ENCODE results near the gene AGPS.
"Not testable (repeated sequence)": the region's sequence is repeated elsewhere in the genome, so short reads cannot be mapped to it uniquely, and the experiment has no call there.

The AGPS gene

DNA sequence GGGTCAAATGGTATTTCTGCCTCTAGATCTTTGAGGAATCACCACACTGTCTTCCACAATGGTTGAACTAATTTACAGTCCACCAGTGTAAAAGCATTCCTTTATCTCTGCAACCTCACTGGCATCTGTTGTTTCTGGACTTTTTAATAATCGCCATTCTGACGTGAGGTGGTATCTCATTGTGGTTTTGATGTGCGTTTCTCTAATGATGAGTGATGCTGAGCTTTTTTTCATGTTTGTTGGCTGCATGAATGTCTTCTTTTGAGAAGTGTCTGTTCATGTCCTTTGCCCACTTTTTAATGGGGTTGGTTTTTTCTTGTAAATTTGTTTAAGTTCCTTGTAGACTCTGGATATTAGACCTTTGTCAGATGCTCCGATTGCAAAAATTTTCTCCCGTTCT is 32.0 kb downstream of the AGPS start:
- not testable (repeated sequence) for DNase-seq

- no peak for DNase-seq
These were observed 34.7 kb downstream of the AGPS start for GRCh38 chr2:177427316-177427715.

- not testable (repeated sequence) for DNase-seq
These were observed 35.4 kb downstream of the AGPS start for GRCh38 chr2:177427936-177428335.

DNA sequence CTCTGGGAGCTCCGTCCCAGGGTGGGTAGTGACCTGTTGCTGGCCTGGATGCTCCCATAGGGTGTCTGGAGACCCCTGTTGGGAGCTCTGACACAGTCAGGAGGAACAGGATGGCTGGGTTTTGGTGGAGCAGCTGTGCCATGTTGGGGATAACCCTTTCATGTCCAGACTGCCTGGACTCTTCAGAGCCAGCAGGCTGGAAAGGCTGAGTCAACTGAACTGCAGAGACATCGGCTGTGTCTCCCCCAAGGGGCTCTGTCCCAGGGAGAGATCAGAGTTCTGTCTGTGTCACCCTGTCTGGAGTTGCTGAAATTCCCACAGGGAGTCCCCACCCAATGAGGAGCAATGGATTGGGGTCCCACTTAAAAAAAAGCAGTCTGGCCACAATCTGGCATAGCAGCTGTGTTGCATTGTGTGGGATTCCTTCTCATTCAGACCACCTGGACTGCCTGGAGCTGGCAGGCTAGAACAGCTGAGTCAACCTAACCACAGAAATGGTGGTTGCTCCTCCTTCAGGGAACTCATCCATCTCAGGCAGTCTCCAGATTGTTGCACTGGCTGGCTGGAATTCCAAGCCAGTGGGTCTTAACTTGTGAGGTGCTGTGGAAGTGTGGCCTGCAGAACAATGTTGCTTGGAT is 37.2 kb downstream of the AGPS start:
- no peak for DNase-seq

DNA sequence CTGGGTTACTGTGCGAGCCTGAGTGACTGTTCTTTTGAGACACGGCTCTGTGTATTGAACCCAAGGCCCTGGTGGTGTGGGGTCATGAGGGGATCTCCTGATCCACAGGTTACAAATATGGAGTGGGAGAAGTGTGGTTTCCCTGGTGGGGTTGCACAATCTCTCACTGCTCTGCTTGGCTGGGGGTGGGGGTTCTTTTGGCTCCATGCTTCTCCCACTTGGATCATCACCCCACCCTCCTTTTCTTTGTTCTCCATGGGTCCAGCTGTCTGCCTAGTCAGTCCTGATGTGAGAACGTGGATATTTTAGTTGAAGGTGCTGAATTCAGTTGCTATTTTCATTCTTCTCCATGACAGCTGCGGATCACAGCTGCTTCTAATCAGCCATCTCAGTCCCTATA is 37.8 kb downstream of the AGPS start:
- no peak for DNase-seq

- DNase-seq, result not testable (repeated sequence)
These were observed 38.6 kb downstream of the AGPS start for GRCh38 chr2:177431111-177431725.

DNA sequence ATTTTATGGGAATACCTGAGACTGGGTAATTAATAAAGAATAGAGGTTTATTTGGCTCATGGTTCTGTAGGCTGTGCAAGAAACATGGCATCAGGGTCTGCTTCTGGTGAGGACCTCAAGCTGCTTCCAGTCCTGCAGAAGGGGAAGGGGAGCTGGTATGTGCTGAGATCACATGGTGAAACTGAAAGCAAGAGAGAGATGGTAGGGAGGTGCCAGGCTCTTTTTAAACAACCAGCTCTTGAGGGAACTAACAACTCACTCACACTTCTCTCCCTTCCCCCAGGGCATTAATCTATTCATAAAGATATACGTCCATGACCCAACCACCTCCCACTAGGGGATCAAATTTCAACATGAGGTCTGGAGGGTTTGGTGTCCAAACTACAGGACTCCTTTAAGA is 40.1 kb downstream of the AGPS start:
- DNase-seq, result no peak

DNA sequence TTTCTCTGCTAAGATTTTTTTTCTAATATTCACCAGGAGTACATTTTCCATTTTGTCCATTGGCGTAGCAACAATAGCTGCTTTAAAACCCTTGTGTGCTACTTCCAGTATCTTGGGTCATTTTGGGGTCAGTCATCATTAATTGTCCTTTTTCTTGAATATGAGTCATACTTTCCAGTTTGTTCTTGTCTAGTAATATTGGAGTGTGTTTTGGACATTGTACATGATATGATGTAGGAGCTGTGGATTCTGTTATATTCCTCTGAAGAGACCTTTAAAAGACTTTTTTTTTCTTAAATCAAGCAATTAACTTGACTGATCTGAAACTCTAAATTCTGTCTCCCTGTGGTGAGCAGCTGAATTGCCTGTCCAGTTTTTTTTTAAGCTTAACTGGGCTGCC is 40.8 kb downstream of the AGPS start:
- no peak for DNase-seq

DNA sequence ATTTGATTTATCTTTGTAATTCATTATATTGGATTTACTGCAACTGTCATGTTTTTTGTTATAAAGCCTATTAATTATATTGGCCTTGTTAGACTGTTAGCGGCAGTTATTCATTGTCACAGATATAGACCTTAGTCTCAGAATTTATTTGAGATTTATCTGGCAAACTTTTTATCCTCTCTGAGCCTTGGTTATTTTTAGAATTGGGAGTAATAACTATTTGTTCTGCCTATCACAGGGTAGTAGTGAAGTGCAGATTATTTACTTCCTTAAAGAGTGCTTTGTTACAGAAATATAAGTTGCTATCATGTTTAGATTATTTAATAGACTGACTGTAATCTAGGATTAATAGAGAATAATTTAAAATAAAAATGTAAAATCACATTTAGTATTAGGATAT is 41.9 kb downstream of the AGPS start:
- no peak for DNase-seq

GRCh38 chr2:177445200-177445599 is 52.6 kb downstream of the AGPS start:
- DNase-seq, result no peak

- no peak for DNase-seq
These were observed 55.5 kb downstream of the AGPS start for GRCh38 chr2:177448031-177448430.

DNA sequence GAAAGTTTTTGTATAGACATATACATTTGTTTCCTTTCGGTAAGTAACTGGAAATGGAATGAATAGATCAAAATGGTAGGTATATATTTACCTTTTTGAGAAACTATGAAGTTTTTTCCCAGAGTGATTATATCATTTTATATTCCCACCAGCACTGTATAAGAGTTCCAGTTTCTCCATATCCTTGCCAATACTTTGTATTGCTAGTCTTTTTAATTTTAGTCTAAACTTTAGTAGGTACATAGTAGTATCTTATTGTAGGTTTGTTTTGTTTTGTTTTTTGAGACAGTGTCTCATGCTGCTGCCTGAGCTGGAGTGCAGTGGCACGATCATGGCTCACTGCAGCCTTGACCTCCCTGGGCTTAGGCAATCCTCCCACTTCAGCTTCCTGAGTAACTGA is 56.6 kb downstream of the AGPS start:
- DNase-seq, result no peak

GRCh38 chr2:177455187-177455586 is 62.6 kb downstream of the AGPS start:
- DNase-seq, result no peak

DNA sequence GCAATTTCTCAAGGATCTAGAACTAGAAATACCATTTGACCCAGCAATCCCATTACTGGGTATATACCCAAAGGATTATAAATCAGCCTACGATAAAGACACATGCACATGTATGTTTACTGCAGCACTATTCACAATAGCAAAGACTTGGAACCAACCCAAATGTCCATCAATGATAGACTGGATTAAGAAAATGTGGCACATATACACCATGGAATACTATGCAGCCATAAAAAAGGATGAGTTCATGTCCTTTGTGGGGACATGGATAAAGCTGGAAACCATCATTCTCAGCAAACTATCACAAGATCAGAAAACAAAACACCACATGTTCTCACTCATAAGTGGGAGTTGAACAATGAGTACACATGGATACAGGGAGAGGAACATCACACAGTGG is 67.2 kb downstream of the AGPS start:
- not testable (repeated sequence) for DNase-seq

GRCh38 chr2:177460973-177461585 is 68.5 kb downstream of the AGPS start:
- no peak for DNase-seq

GRCh38 chr2:177464549-177464948 is 72.0 kb downstream of the AGPS start:
- DNase-seq, result no peak

- no peak for DNase-seq
These were observed 73.0 kb downstream of the AGPS start for GRCh38 chr2:177465400-177466138.

DNA sequence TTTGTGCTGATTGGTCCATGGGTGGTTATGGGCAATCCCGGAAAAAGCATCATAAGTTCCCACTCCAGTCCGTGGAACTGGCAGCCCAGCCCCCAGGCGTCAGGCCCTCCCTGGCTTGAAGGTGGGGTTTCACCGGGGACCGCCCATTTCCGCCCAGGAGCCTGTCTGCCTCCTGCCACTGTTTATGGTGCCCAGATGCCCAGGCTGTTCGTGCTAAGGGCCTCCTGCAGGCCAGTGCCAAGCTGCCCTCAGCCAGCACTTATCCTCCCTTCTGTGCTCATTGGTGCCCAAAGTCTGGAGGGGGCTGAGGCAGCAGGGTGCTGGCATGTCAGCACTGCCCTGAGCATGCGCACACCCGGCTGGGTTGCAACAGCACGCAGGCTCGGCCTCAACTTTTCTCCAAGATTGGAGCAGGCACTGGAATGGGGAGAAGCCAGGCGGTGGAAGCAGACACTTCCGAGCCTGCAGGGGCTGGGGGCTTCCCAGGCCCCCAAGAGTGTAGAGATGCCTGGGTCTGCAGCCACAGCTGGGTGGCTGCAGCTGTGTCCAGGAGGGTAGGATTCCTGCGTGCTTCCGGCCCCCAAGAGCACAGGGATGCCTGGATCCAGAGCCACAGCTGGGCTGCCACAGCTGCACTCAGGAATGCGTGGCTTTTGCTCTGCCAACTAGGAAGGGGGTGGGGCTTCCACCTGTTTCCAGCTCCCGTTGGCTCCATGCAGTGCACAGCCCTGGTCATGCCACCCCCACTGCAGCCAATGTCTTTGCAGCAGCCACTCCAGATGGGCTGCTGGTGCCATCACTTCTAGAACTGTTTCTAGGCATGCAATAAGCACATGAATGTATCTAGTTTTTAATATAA is 74.0 kb downstream of the AGPS start:
- DNase-seq, result no peak

GRCh38 chr2:177467646-177468045 is 75.1 kb downstream of the AGPS start:
- no peak for DNase-seq

DNA sequence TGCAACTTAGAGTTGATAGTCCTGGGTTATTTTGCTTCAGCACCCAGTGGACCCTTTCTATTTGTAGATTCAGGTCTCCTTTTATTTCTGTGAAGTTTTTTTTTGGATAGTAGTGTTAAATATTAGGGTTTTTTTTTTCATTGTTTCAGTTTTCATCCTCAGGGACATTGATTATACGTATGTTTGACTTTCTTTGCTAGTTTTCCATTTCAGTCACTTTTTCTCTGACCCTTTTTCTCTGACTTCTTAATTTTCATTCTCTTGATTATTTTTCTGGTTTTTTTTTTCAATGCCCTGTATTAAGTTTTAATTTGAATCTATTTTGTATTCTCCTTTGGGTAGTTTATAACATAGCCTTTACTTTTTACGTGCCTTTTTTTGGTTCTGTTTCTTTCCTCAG is 79.4 kb downstream of the AGPS start:
- DNase-seq, result no peak

DNA sequence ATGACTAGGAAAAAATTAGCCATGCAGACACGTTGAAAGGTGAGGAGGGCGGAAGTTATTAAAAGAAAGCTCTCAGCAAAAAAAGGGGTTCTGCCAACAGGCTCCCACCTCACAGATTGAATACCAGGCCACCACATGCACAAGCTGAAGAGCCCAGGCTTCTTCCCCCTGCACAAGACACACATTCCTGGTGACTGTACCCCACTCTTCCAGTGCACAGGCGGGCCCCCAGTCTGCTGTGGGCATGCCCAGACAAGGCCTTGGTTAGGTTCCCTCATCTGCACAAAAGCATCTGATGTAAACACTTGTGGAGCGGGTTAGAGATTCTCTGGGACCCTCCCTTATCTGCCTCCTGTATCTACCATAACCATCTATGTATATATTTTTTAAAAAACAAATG is 81.7 kb downstream of the AGPS start:
- DNase-seq, result no peak

DNA sequence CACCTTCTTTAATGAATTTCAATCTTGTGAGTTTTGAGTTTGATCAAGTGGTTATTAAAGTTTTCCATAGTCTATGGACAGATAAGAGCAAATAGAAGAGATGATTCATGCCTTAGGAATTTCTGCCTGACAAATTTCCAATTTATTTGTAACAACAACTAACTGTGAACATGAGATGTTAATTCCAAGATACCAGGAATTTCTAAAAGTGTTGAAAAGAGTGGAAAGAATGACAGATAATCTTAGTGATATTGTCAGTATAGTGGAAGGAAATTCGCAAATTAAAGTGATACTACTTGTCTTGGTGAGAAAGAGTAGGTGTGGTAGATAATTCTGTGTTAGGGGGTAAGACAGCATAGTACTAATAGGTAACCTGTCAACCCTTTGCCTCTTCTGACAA is 82.4 kb downstream of the AGPS start:
- DNase-seq, result no peak

DNA sequence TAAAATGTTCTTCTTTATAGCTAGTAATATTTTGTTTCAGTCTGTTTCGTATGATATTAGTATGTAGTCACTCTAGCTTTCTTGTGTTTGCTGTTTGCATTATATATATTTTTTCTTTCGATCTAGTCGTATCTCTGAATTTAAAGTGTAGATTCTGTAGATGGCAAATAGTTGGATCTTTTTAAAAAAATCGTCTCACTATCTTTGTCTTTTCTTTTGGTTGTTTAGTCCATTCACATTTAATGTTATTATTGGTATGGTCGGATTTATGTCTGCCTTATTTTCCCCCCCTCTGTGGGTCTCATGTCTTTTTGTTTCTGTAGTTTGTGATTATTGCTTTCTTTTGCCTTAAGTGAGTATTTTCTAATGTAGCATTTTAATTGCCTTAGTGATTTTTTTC is 84.3 kb downstream of the AGPS start:
- DNase-seq, result no peak
